MM.1S (cell line): ENCODE measurements around the gene BST1.

Experiments used
- EZH2phosphoT487 ChIP-seq: fragments of 300-600 bp; sonication (generic); IDR thresholded peaks from 2 replicates; pipeline ENCODE4 v1.6.1; 2018; ENCODE audit warnings: antibody characterized with exemption, low read length
- TF ChIP-seq, protein P1 (sequence below): fragments of 300-600 bp; sonication (generic); IDR thresholded peaks from 2 replicates; pipeline ENCODE4 v1.5.1; 2016; ENCODE audit warnings: antibody characterized with exemption, low read length, mixed read lengths

GRCh38 chr4:15695729-15696128, 7.1 kb upstream of the BST1 start:
- TF ChIP-seq, protein P1, sequence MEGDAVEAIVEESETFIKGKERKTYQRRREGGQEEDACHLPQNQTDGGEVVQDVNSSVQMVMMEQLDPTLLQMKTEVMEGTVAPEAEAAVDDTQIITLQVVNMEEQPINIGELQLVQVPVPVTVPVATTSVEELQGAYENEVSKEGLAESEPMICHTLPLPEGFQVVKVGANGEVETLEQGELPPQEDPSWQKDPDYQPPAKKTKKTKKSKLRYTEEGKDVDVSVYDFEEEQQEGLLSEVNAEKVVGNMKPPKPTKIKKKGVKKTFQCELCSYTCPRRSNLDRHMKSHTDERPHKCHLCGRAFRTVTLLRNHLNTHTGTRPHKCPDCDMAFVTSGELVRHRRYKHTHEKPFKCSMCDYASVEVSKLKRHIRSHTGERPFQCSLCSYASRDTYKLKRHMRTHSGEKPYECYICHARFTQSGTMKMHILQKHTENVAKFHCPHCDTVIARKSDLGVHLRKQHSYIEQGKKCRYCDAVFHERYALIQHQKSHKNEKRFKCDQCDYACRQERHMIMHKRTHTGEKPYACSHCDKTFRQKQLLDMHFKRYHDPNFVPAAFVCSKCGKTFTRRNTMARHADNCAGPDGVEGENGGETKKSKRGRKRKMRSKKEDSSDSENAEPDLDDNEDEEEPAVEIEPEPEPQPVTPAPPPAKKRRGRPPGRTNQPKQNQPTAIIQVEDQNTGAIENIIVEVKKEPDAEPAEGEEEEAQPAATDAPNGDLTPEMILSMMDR: no peak
- TF ChIP-seq EZH2phosphoT487: no peak
